ENCODE results near the gene CALHM1. TPM values are rescaled to one million over a fixed set of nuclear protein-coding genes. Genes with fewer than 3 reads are reported as not detected.

The CALHM1 gene
- total and polyA plus RNA-seq, 2 experiments from 2014 or later: 0.11 TPM; not detected in 1

GRCh38 chr10:103474077-103474476 lies 15.4 kb upstream of the CALHM1 start (continued):
- TF ChIP-seq JUNB (IDR thresholded peaks at IDR 0.05; ENCODE audit: unreplicated experiment) (no peak), NANOG (IDR thresholded peaks at IDR 0.05; ENCODE audit: borderline replicate concordance) (no peak), ZNF331 (CRISPR knock-in tag; IDR thresholded peaks at IDR 0.05; ENCODE audit: low read depth) (no peak), STAT1 (IDR thresholded peaks at IDR 0.05; ENCODE audit: unreplicated experiment) (no peak), EZH2phosphoT487 (IDR thresholded peaks at IDR 0.05; ENCODE audit: unreplicated experiment) (no peak), POLR2AphosphoS5 (IDR thresholded peaks at IDR 0.05; ENCODE audit: low read depth) (no peak)

- TF ChIP-seq ETS1 (IDR thresholded peaks at IDR 0.05) (no peak), STAT1 (IDR thresholded peaks at IDR 0.05; ENCODE audit: unreplicated experiment) (no peak), EZH2phosphoT487 (IDR thresholded peaks at IDR 0.05; ENCODE audit: unreplicated experiment) (no peak), CREB1 (CRISPR knock-in tag; IDR thresholded peaks at IDR 0.05; ENCODE audit: low read depth) (no peak), EZH2 (IDR thresholded peaks at IDR 0.05; ENCODE audit: low read depth, unreplicated experiment) (no peak), NANOG (IDR thresholded peaks at IDR 0.05; ENCODE audit: borderline replicate concordance) (no peak), POLR2AphosphoS5 (IDR thresholded peaks at IDR 0.05; ENCODE audit: low read depth) (no peak), ZNF114 (CRISPR knock-in tag; IDR thresholded peaks at IDR 0.05) (no peak), JUNB (IDR thresholded peaks at IDR 0.05; ENCODE audit: unreplicated experiment) (no peak)
- TF ChIP-seq, protein P1, sequence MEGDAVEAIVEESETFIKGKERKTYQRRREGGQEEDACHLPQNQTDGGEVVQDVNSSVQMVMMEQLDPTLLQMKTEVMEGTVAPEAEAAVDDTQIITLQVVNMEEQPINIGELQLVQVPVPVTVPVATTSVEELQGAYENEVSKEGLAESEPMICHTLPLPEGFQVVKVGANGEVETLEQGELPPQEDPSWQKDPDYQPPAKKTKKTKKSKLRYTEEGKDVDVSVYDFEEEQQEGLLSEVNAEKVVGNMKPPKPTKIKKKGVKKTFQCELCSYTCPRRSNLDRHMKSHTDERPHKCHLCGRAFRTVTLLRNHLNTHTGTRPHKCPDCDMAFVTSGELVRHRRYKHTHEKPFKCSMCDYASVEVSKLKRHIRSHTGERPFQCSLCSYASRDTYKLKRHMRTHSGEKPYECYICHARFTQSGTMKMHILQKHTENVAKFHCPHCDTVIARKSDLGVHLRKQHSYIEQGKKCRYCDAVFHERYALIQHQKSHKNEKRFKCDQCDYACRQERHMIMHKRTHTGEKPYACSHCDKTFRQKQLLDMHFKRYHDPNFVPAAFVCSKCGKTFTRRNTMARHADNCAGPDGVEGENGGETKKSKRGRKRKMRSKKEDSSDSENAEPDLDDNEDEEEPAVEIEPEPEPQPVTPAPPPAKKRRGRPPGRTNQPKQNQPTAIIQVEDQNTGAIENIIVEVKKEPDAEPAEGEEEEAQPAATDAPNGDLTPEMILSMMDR (conservative IDR thresholded peaks at IDR 0.05; ENCODE audit: low read depth in 2 of 2): no peak
- TF ChIP-seq, protein P2, sequence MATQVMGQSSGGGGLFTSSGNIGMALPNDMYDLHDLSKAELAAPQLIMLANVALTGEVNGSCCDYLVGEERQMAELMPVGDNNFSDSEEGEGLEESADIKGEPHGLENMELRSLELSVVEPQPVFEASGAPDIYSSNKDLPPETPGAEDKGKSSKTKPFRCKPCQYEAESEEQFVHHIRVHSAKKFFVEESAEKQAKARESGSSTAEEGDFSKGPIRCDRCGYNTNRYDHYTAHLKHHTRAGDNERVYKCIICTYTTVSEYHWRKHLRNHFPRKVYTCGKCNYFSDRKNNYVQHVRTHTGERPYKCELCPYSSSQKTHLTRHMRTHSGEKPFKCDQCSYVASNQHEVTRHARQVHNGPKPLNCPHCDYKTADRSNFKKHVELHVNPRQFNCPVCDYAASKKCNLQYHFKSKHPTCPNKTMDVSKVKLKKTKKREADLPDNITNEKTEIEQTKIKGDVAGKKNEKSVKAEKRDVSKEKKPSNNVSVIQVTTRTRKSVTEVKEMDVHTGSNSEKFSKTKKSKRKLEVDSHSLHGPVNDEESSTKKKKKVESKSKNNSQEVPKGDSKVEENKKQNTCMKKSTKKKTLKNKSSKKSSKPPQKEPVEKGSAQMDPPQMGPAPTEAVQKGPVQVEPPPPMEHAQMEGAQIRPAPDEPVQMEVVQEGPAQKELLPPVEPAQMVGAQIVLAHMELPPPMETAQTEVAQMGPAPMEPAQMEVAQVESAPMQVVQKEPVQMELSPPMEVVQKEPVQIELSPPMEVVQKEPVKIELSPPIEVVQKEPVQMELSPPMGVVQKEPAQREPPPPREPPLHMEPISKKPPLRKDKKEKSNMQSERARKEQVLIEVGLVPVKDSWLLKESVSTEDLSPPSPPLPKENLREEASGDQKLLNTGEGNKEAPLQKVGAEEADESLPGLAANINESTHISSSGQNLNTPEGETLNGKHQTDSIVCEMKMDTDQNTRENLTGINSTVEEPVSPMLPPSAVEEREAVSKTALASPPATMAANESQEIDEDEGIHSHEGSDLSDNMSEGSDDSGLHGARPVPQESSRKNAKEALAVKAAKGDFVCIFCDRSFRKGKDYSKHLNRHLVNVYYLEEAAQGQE (IDR thresholded peaks at IDR 0.05; ENCODE audit: unreplicated experiment): no peak
- H3K4me1 ChIP-seq (ENCODE audit: insufficient read depth): no peaks in the 10 kb centered on the region
- H3K27ac Mint-ChIP-seq: no peak overlapping the region
- H2AFZ ChIP-seq: peak overlapping the region; percentile 23; the same call in 1 of the 2 replicates
- H3K9me2 ChIP-seq (ENCODE audit: insufficient read depth): no peaks in the 10 kb centered on the region
- no peak overlapping the region for H3K4me2 ChIP-seq
- no peak overlapping the region for H3K4me3 Mint-ChIP-seq
- H3K36me3 ChIP-seq (ENCODE audit: insufficient read depth): no peaks in the 10 kb centered on the region
- no peaks in the 10 kb centered on the region for H3K9me3 Mint-ChIP-seq
- H3K79me2 ChIP-seq (replicated peaks; ENCODE audit: insufficient read depth): no peaks in the 10 kb centered on the region
- no peak for ATAC-seq
- H4K20me1 ChIP-seq (replicated peaks; ENCODE audit: insufficient read depth): no peaks in the 10 kb centered on the region
- H3K4me3 ChIP-seq: no peak overlapping the region
- peaks cover 34% of the 10 kb centered on the region for H3K4me1 Mint-ChIP-seq
- no peaks in the 10 kb centered on the region for H3K27me3 ChIP-seq (ENCODE audit: insufficient read depth)
- peaks cover 17% of the 10 kb centered on the region for H3K27me3 Mint-ChIP-seq (ENCODE audit: insufficient read depth, low read depth, poor library complexity)
- H3F3A ChIP-seq (replicated peaks; ENCODE audit: low read depth): no peaks in the 10 kb centered on the region
- no peak overlapping the region for H3K27ac ChIP-seq (ENCODE audit: low read depth)
- DNase-seq (ENCODE audit: low spot score): no peak
- no peaks in the 10 kb centered on the region for H3K36me3 Mint-ChIP-seq (ENCODE audit: low read depth)
These were observed 14.6 kb upstream of the CALHM1 start for GRCh38 chr10:103473261-103473671.
